ENCODE data around the gene PLCB1. TPM values are rescaled to one million over a fixed set of nuclear protein-coding genes. Genes with fewer than 3 reads are reported as not detected.

PLCB1 gene
- total RNA-seq, 1 donor from 2014 or later: 37.4 TPM

- Mint-ChIP-seq H3K4me1 (ENCODE audit: low read depth, unreplicated experiment) (peaks cover 3% of the 10 kb centered on the region), H3K9me3 (ENCODE audit: unreplicated experiment) (no peaks in the 10 kb centered on the region), H3K27me3 (ENCODE audit: unreplicated experiment) (no peaks in the 10 kb centered on the region), H3K36me3 (ENCODE audit: unreplicated experiment) (no peaks in the 10 kb centered on the region), H3K4me3 (ENCODE audit: unreplicated experiment) (no peak overlapping the region), H3K27ac (ENCODE audit: unreplicated experiment) (no peak overlapping the region)
- peak; percentile 84 for TF ChIP-seq CTCF (IDR thresholded peaks at IDR 0.05; ENCODE audit: partially characterized antibody, unreplicated experiment)
- DNase-seq: peak; percentile 47
Measured at GRCh38 chr20:8535403-8536261, 403.6 kb downstream of the PLCB1 start.

- DNase-seq: no peak
- no peaks in the 10 kb centered on the region for H3K9me3 Mint-ChIP-seq (ENCODE audit: unreplicated experiment)
- no peak overlapping the region for H3K27ac Mint-ChIP-seq (ENCODE audit: unreplicated experiment)
- no peak overlapping the region for H3K4me3 Mint-ChIP-seq (ENCODE audit: unreplicated experiment)
- H3K4me1 Mint-ChIP-seq (ENCODE audit: low read depth, unreplicated experiment): peaks cover 3% of the 10 kb centered on the region
- H3K27me3 Mint-ChIP-seq (ENCODE audit: unreplicated experiment): no peaks in the 10 kb centered on the region
- TF ChIP-seq CTCF (IDR thresholded peaks at IDR 0.05; ENCODE audit: partially characterized antibody, unreplicated experiment): no peak
- H3K36me3 Mint-ChIP-seq (ENCODE audit: unreplicated experiment): no peaks in the 10 kb centered on the region
Measured at GRCh38 chr20:8536262-8536618, 404.2 kb downstream of the PLCB1 start.

DNA sequence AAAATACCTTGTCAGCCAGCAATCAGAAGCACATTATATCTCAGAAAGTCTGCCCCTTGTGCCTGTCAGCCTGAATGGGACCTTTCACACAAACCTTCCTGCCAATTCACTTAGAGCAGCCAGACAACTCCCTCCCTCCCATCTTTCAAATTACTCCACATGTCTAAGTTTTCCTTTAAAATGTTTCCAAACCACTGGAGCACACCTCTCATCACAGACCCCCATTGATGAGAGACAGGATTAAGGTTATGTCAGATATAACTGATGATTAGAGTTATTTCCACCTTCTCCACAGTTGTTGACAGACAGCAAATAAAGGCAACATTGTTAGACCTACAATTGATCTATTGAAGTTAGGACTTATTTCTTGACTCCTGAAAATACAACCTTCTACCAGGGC lies 408.4 kb downstream of the PLCB1 start:
- H3K27me3 Mint-ChIP-seq (ENCODE audit: unreplicated experiment): no peaks in the 10 kb centered on the region
- no peak for TF ChIP-seq CTCF (IDR thresholded peaks at IDR 0.05; ENCODE audit: partially characterized antibody, unreplicated experiment)
- no peak for DNase-seq
- H3K36me3 Mint-ChIP-seq (ENCODE audit: unreplicated experiment): peaks cover 4% of the 10 kb centered on the region
- H3K4me3 Mint-ChIP-seq (ENCODE audit: unreplicated experiment): no peak overlapping the region
- H3K9me3 Mint-ChIP-seq (ENCODE audit: unreplicated experiment): no peaks in the 10 kb centered on the region
- no peak overlapping the region for H3K27ac Mint-ChIP-seq (ENCODE audit: unreplicated experiment)
- no peaks in the 10 kb centered on the region for H3K4me1 Mint-ChIP-seq (ENCODE audit: low read depth, unreplicated experiment)

GRCh38 chr20:8542110-8542486 lies 410.0 kb downstream of the PLCB1 start:
- Mint-ChIP-seq H3K27me3 (ENCODE audit: unreplicated experiment) (no peaks in the 10 kb centered on the region), H3K27ac (ENCODE audit: unreplicated experiment) (no peak overlapping the region), H3K36me3 (ENCODE audit: unreplicated experiment) (peaks cover 4% of the 10 kb centered on the region), H3K4me1 (ENCODE audit: low read depth, unreplicated experiment) (no peaks in the 10 kb centered on the region), H3K4me3 (ENCODE audit: unreplicated experiment) (no peak overlapping the region), H3K9me3 (ENCODE audit: unreplicated experiment) (no peaks in the 10 kb centered on the region)
- DNase-seq: no peak
- TF ChIP-seq CTCF (IDR thresholded peaks at IDR 0.05; ENCODE audit: partially characterized antibody, unreplicated experiment): no peak

GRCh38 chr20:8545212-8545611 lies 413.1 kb downstream of the PLCB1 start:
- Mint-ChIP-seq H3K4me3 (ENCODE audit: unreplicated experiment) (no peak overlapping the region), H3K27me3 (ENCODE audit: unreplicated experiment) (no peaks in the 10 kb centered on the region)
- no peak for TF ChIP-seq CTCF (IDR thresholded peaks at IDR 0.05; ENCODE audit: partially characterized antibody, unreplicated experiment)

More at GRCh38 chr20:8545212-8545611, 413.1 kb downstream of the PLCB1 start:
- Mint-ChIP-seq H3K36me3 (ENCODE audit: unreplicated experiment) (peaks cover 4% of the 10 kb centered on the region), H3K4me1 (ENCODE audit: low read depth, unreplicated experiment) (no peaks in the 10 kb centered on the region), H3K9me3 (ENCODE audit: unreplicated experiment) (no peaks in the 10 kb centered on the region), H3K27ac (ENCODE audit: unreplicated experiment) (no peak overlapping the region)
- no peak for DNase-seq
